Glutamatergic neuron (in vitro differentiated cells): ENCODE results near the gene ADGRF3. TPM values are rescaled to one million over a fixed set of nuclear protein-coding genes. Genes with fewer than 3 reads are reported as not detected.
"Not testable (repeated sequence)": the region's sequence is repeated elsewhere in the genome, so short reads cannot be mapped to it uniquely, and the experiment has no call there.

Experiments
- DNase-seq: peaks from one replicate; pipeline ENCODE4 v3.0.0; 2022
- H3K27ac Mint-ChIP-seq: one replicate; pipeline ENCODE4 v1.8.0; 2020; ENCODE audit warnings: mild to moderate bottlenecking, mixed read lengths, inconsistent platforms; ENCODE audit not compliant: unreplicated experiment
- H3K27me3 Mint-ChIP-seq: one replicate; pipeline ENCODE4 v1.8.0; 2020; ENCODE audit warnings: mild to moderate bottlenecking, moderate library complexity, mixed read lengths, inconsistent platforms; ENCODE audit not compliant: unreplicated experiment
- H3K36me3 Mint-ChIP-seq: one replicate; pipeline ENCODE4 v1.8.0; 2020; ENCODE audit warnings: mild to moderate bottlenecking, mixed read lengths, inconsistent platforms; ENCODE audit not compliant: unreplicated experiment
- H3K4me1 Mint-ChIP-seq: one replicate; pipeline ENCODE4 v1.8.0; 2020; ENCODE audit warnings: mild to moderate bottlenecking, low read depth, mixed read lengths, inconsistent platforms; ENCODE audit not compliant: unreplicated experiment
- H3K4me3 Mint-ChIP-seq: one replicate; pipeline ENCODE4 v1.8.0; 2020; ENCODE audit warnings: mild to moderate bottlenecking, mixed read lengths, inconsistent platforms; ENCODE audit not compliant: unreplicated experiment
- H3K9me3 Mint-ChIP-seq: one replicate; pipeline ENCODE4 v1.8.0; 2020; ENCODE audit warnings: mild to moderate bottlenecking, moderate library complexity, mixed read lengths, inconsistent platforms; ENCODE audit not compliant: unreplicated experiment
- CTCF ChIP-seq: fragments of 200-600 bp; sonication (generic); IDR thresholded peaks from one replicate; pipeline ENCODE4 v1.5.0; 2021; ENCODE audit not compliant: partially characterized antibody, unreplicated experiment
- total RNA-seq: library from RNA; stranded (reverse); fragmentation: NEBNext Ultra II Directional; extraction: Animal tissue kit (Norgen Biotek cat#: 25700); gene quantifications from one replicate; pipeline ENCODE4 v1.2.1, GENCODE V29; 2021; ENCODE audit not compliant: unreplicated experiment

Gene ADGRF3
- total RNA-seq, 1 donor from 2014 or later: 0.54 TPM

GRCh38 chr2:26312471-26312870, 34.1 kb downstream of the ADGRF3 start:
- no peak overlapping the region for H3K4me3 Mint-ChIP-seq
- H3K27ac Mint-ChIP-seq: no peak overlapping the region
- no peaks in the 10 kb centered on the region for H3K9me3 Mint-ChIP-seq
- no peak for TF ChIP-seq CTCF
- no peak for DNase-seq
- peaks cover 8% of the 10 kb centered on the region for H3K27me3 Mint-ChIP-seq
- no peaks in the 10 kb centered on the region for H3K4me1 Mint-ChIP-seq
- no peaks in the 10 kb centered on the region for H3K36me3 Mint-ChIP-seq

GRCh38 chr2:26309921-26310320, 36.7 kb downstream of the ADGRF3 start:
- H3K36me3 Mint-ChIP-seq: no peaks in the 10 kb centered on the region
- no peaks in the 10 kb centered on the region for H3K9me3 Mint-ChIP-seq
- no peak overlapping the region for H3K4me3 Mint-ChIP-seq
- H3K27me3 Mint-ChIP-seq: peaks cover 2% of the 10 kb centered on the region
- H3K4me1 Mint-ChIP-seq: no peaks in the 10 kb centered on the region
- no peak for DNase-seq
- H3K27ac Mint-ChIP-seq: no peak overlapping the region
- no peak for TF ChIP-seq CTCF

GRCh38 chr2:26305540-26305939, 41.0 kb downstream of the ADGRF3 start:
- H3K9me3 Mint-ChIP-seq: no peaks in the 10 kb centered on the region
- no peak for DNase-seq
- H3K27me3 Mint-ChIP-seq: no peaks in the 10 kb centered on the region
- no peak overlapping the region for H3K27ac Mint-ChIP-seq
- no peak for TF ChIP-seq CTCF
- no peak overlapping the region for H3K4me3 Mint-ChIP-seq
- H3K36me3 Mint-ChIP-seq: no peaks in the 10 kb centered on the region
- no peaks in the 10 kb centered on the region for H3K4me1 Mint-ChIP-seq

- H3K27me3 Mint-ChIP-seq, H3K36me3 Mint-ChIP-seq, H3K9me3 Mint-ChIP-seq, H3K4me1 Mint-ChIP-seq, H3K4me3 Mint-ChIP-seq, H3K27ac Mint-ChIP-seq, DNase-seq: not testable (repeated sequence)
Observed at GRCh38 chr2:26305094-26305493, 41.5 kb downstream of the ADGRF3 start.

GRCh38 chr2:26302846-26303245, 43.7 kb downstream of the ADGRF3 start:
- Mint-ChIP-seq H3K27ac (no peak overlapping the region), H3K4me1 (no peaks in the 10 kb centered on the region), H3K4me3 (no peak overlapping the region), H3K36me3 (no peaks in the 10 kb centered on the region), H3K27me3 (no peaks in the 10 kb centered on the region), H3K9me3 (no peaks in the 10 kb centered on the region)
- no peak for TF ChIP-seq CTCF
- no peak for DNase-seq
